Frontal cortex (tissue), 4 donors: Measurements from ENCODE around the gene WWOX. TPM values are rescaled to one million over a fixed set of nuclear protein-coding genes. Genes with fewer than 3 reads are reported as not detected.

ENCODE experiments used
- DNase-seq, 2 donors: peaks; one replicate each; pipeline ENCODE4 v3.0.0; 2012; ENCODE audit warnings: low spot score in 2 of 2
- FAIRE-seq: peaks from 2 replicates; lab custom pipeline; 2012; peaks lifted over from hg19 to GRCh38; lab: Jason Lieb, UNC
- total RNA-seq: library from RNA; depleted of rRNA; stranded (reverse); fragments of >200 nt; gene quantifications from one replicate; pipeline ENCODE4 v1.2.3, GENCODE V29; 2014
- donor health status: control.
- donor health status: control.
- donor health status: control.

Gene WWOX
- total RNA-seq, 1 donor from 2014 or later, result 17.1 TPM

GRCh38 chr16:78249832-78250231, 150.4 kb downstream of the WWOX start:
- FAIRE-seq (no peak), DNase-seq (no peak)

DNA sequence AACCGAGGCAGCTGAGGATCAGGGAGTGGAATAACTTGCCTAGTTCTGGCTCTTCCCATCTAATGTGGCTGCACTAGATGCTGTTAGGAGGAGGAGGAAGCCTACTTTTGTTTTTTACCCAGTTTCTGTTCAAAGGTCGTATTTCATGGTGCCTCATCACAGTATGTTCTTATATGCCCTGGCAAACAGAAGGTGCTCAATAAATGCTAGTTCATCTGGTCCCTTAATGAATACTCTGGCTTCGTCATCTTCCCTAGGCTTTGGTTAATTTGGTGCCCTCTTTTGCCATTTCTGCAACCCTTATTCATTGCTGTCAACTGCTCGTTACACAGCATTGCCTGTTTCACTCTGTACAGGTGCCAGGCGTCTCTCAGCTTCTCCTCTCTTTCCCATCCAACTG, 151.7 kb downstream of the WWOX start:
- FAIRE-seq, result no peak

DNA sequence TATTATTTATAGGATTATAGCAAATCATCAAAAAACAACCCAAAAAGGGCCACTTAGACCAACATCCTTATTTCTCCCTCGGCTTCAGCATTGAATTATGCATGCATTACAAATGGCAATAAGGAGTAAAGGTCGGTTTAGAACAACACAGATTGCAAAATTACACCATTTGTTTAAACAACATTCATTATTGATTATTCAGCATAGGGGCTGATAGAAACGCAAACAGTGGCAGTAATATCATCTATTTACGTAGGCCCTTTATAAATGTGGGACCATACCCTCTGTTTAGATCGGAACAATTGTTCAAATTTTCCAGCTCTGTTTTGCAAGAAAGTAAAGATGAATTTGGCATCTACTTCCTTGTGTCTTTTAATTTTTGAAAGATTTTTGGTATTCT, 153.3 kb downstream of the WWOX start:
- FAIRE-seq (no peak), DNase-seq (no peak)

More for the DNA sequence above, 151.7 kb downstream of the WWOX start:
- DNase-seq, result no peak

DNA sequence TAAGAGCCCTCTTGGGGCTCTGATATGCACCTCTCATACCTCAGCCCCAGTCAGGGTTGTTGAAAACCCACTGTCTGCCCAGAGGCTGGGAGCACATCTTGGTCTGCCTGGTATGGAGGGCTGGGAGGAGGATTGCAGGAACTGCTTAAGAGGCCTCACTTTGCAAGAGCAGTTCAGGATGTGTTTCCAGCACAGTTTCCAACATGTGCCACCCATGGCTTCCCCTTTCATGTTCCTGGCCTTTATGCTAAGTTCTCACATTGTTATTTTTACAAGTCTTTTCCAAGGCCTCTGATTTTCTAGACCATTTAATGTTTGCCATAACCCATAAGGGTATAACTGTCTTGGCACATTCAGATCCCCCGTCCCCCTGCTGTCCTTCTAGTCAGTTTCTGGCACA, 155.4 kb downstream of the WWOX start:
- no peak for FAIRE-seq
- no peak for DNase-seq

DNA sequence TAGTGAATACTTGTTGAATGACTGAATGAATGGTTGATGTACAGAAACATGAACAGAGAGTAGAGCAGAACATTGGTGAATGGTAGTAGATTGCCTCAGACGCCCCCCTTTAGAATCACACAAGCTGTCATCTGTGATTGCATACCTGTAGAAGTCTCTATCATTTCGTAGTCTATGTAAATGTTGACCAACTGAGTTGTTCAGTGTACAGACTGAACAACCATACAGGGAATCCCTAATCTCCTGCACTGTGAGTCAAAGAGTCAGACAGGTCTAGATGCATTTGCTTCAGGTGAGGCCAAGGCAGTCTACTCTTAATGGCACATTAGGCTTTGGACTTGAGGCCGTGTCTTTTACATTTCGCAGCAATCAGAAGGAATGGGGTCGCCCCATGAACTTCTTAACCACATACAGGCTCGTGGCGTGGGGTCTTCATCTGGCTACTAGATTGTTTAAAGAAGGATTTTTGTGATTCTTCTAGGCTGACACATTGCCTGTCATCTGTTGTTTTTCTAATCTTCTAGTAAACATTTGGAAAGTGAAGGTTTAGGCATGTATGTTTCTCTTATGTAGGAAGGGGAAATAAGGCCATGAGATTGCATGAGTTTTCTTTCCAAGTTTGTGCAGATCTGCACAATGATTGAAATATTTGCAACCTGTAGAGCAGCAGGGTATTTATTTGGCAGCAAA, 157.4 kb downstream of the WWOX start:
- FAIRE-seq, result no peak

DNA sequence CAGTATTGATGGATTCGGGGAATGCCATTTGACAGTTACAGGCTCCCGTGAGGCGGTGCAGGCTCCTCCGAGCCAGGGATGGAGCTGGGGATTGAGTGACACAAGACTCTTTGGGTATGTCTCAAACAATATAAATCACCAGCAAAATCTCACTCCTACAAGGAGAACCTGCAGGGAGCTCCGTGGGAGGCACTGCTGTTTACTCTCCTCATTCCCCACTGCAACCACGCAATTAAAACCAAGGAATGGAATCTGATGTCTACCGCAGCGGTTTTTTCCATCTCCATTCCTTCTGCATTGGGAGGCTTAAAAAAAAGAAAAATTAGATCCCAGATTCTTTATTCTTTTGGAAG, 157.9 kb downstream of the WWOX start:
- no peak for DNase-seq
- FAIRE-seq, result no peak

More for the DNA sequence above, 157.4 kb downstream of the WWOX start:
- no peak for DNase-seq

GRCh38 chr16:78258375-78259065, 159.1 kb downstream of the WWOX start:
- FAIRE-seq, result no peak

GRCh38 chr16:78259873-78260272, 160.4 kb downstream of the WWOX start:
- DNase-seq (no peak), FAIRE-seq (no peak)

More at GRCh38 chr16:78258375-78259065, 159.1 kb downstream of the WWOX start:
- no peak for DNase-seq

- DNase-seq, result no peak
- no peak for FAIRE-seq
Observed at GRCh38 chr16:78264642-78265041, 165.2 kb downstream of the WWOX start.

DNA sequence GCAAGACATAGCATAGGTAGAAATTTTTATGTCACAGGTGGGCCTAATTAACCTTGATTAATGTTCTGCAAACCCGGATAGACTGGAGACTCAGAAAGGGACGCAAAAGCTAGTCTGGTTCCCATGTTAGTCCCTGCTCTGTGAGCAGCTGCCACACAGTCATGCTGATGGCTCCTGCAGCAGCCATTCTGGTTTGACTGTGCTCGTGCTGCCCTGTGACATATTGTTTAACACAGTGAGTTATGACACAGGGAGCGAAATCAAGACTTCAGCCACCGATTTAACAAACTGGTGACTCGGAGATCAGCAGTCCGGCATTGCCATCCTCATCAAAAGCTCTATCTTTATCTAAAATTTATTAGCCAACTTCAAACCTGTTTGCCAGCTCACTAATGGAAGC, 169.8 kb downstream of the WWOX start:
- DNase-seq (no peak), FAIRE-seq (no peak)

- DNase-seq (no peak), FAIRE-seq (no peak)
Observed at GRCh38 chr16:78271981-78272380, 172.5 kb downstream of the WWOX start.

- no peak for DNase-seq
- no peak for FAIRE-seq
Observed at GRCh38 chr16:78274771-78275170, 175.3 kb downstream of the WWOX start.

DNA sequence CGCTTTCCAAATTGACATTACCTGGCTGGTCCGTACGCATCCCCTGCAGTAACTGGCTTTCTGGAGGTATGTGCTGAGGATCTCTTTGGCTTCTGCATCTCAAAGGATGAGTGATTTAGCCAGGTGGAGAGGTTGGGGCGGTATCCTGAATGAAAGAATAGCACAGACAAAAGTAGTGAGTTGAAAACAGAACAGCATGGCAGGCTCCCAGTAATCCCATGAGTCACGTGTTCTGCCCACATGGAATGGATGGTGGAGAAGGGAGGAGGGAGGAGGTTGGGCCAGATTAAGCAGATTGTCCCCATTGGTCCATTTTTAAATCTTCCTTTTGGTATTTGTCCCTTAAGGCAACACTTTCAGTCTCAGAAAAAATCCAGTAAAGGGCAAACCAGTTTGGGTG, 176.0 kb downstream of the WWOX start:
- DNase-seq (no peak), FAIRE-seq (no peak)

DNA sequence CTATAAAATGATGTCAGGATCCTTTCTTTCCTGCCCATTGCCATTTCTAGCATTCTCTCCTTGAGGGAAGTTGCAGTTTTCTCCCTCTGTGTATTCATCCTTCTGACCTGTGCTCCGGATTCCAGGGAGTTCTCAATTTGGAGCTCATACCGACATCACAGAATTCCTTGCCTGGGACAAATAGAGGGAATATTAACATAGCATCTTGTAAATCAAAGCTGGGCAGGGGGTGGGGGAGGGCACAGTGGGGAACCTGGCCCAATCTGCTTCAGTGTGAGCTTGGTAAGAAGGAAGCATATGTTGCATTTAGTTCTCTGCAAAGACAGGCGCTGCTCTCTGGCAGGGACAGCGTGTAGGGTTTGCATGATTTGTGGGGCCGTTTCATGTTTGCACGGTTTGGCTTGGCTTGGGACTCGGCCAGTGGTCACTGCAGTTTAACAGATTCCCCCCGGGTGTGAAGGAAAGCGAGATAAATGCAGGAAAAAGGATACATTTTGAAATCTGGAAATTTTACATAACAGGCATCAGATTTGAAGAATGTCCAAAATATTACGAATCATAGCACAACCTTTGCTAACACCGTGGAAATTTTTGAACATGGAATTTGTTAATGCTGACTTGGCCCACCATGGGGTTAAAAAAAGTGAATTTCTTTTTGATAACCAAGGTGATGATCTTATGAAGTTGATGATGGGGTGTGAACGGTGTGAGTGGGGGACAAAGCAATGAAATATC, 178.0 kb downstream of the WWOX start:
- DNase-seq (no peak), FAIRE-seq (no peak)

- DNase-seq, result no peak
- no peak for FAIRE-seq
Observed at GRCh38 chr16:78278056-78278450, 178.6 kb downstream of the WWOX start.

- DNase-seq (no peak), FAIRE-seq (no peak)
Observed at GRCh38 chr16:78281115-78281514, 181.7 kb downstream of the WWOX start.

DNA sequence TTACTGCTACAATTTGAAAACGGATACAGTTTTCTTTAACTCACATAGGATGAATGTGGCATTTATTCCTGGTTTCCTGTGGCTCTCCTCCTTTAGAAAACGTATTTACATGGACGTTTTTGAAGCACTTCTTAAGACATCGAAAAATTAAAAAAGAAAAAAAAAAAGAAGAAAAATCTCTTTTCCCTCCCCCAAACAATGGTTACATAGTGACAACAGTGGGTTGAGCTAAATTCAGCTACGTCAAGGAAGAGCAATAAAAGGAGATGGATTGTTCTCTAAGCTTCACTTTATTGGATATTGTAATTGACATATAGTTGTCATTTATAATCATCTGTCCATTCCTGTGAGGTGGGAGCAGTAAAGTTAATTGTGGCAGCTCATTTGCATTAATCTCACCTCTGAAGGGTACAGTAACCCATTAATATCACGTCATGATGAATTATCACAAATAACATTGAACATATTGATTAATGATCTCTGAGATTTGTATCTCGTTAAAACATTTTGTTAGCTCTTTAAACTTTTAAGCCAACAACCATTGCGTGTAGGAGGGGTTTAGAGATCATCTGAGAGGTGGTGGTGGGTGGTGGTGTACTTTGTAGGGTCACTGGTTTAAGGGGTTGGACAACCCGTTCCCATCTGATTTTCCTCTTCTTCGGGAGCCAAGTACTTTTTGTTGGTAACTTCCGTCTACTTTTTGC, 184.2 kb downstream of the WWOX start:
- no peak for DNase-seq
- no peak for FAIRE-seq

GRCh38 chr16:78284326-78284725, 184.9 kb downstream of the WWOX start:
- DNase-seq (no peak), FAIRE-seq (no peak)

DNA sequence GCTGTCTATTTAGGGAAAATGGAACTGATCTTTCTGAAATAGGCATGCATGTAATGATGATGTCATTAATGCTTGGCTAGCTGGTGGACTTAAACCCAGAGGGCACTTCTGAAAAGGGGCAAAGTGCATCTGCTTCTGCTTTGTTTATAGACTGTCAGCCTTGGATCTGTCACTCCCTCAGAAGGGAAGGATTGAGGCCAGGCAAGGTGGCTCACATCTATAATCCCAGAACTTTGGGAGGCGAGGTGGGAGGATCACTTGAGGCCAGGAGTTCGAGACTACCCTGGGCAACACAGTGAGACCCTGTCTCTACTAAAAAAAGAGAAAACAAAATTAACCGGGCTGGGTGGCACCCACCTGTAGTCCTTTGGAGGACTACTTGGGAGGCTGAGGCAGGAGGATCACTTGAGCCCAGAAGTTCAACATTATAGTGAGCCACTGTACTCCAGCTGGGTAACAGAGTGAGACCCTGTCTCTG, 185.5 kb downstream of the WWOX start:
- no peak for DNase-seq
- FAIRE-seq, result no peak

DNA sequence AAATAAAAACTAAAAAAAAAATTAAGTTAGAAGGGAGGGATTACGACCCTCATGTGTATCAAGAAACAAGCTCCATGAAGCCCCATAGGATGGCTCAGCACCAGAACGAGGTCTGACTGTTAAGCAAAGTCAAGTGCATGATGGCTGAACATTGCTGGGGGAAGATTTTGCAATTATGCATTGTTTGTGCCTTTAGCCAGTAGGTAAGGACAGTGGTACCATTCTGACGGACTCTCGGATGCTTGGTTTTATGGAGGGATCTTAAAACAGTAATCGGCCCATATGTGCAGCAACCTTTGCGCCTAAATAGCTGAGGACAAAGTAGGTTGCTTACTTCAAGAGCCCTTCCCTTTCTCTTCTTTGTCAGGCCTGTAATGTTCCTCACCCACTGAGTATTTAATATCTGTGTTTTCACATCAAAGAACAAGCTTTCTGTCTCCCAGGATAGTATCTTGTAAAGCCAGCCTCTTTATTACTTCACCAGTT, 186.0 kb downstream of the WWOX start:
- DNase-seq (no peak), FAIRE-seq (no peak)
